ENCODE results near the gene FUT3.
"Not testable (repeated sequence)": the region's sequence is repeated elsewhere in the genome, so short reads cannot be mapped to it uniquely, and the experiment has no call there.

FUT3 gene

DNA sequence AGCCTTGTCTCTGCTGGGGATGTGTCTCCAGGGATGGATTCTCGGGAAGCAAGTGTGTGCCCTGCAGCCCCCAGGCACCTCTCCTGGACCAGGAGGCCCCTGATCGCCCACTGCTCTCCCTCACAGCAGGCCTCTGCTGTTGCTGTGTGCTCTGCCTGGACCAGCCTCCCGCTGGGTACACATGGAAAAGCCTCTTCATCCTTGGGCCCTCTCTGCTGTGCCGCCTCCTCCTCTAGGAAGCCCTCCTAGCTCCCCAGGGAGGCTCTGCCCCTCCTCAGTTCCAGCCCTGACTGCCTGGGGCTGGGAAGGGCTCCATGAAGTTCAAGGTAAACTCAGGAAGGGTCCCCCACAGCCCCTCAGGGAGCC lies 40.3 kb upstream of the FUT3 start:
- no peaks in the 10 kb centered on the region for H3K4me1 ChIP-seq (ENCODE audit: insufficient read depth, low read length, poor library complexity, severe bottlenecking)

DNA sequence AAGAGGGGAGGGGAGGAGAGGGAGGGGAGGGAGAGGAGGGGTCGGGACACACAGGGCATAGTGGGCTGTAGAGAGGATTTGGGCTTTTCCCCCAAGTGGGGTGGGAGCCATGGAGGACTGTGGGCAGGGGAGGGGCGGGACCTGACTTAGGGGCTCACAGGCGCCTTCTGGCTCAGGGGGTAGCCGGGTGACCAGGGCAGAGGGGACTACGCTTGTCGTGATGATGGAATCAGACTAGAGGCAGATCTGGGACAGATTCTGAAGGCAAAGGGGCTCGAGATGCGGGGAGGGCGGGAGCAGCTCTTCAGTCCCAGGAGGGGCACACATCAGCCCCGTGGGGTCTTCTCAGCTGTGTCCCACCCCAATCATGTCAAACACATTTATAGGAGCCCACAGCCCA lies 38.9 kb upstream of the FUT3 start:
- Histone ChIP-seq H3F3A (ENCODE audit: low read depth) (no peaks in the 10 kb centered on the region), H3K9me2 (replicated peaks; ENCODE audit: low read depth, low read length) (no peaks in the 10 kb centered on the region), H3K9ac (ENCODE audit: low read depth, low read length, poor library complexity, severe bottlenecking) (no peak overlapping the region), H3K27me3 (ENCODE audit: insufficient read depth, low read length, poor library complexity, severe bottlenecking) (no peaks in the 10 kb centered on the region), H3K36me3 (ENCODE audit: insufficient read depth, low read length) (peaks cover under 1% of the 10 kb centered on the region; the same call in 1 of the 2 replicates), H4K20me1 (ENCODE audit: insufficient read depth, low read length, poor library complexity, severe bottlenecking) (no peaks in the 10 kb centered on the region), H3K4me2 (ENCODE audit: low read depth, low read length, poor library complexity, severe bottlenecking) (no peak overlapping the region), H3K4me1 (ENCODE audit: insufficient read depth, low read length, poor library complexity, severe bottlenecking) (no peaks in the 10 kb centered on the region), H2AFZ (ENCODE audit: low read length) (no peak overlapping the region), H3K79me2 (ENCODE audit: insufficient read depth, low read length) (no peaks in the 10 kb centered on the region), H3K9me3 (ENCODE audit: insufficient read depth, low read depth, low read length) (no peaks in the 10 kb centered on the region), H3K4me3 (ENCODE audit: low read length, poor library complexity, severe bottlenecking) (no peak overlapping the region)
- no peak for TF ChIP-seq EZH2phosphoT487 (IDR thresholded peaks at IDR 0.05; ENCODE audit: borderline replicate concordance)
- TF ChIP-seq, protein P1, sequence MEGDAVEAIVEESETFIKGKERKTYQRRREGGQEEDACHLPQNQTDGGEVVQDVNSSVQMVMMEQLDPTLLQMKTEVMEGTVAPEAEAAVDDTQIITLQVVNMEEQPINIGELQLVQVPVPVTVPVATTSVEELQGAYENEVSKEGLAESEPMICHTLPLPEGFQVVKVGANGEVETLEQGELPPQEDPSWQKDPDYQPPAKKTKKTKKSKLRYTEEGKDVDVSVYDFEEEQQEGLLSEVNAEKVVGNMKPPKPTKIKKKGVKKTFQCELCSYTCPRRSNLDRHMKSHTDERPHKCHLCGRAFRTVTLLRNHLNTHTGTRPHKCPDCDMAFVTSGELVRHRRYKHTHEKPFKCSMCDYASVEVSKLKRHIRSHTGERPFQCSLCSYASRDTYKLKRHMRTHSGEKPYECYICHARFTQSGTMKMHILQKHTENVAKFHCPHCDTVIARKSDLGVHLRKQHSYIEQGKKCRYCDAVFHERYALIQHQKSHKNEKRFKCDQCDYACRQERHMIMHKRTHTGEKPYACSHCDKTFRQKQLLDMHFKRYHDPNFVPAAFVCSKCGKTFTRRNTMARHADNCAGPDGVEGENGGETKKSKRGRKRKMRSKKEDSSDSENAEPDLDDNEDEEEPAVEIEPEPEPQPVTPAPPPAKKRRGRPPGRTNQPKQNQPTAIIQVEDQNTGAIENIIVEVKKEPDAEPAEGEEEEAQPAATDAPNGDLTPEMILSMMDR (conservative IDR thresholded peaks at IDR 0.05; ENCODE audit: low read length), result no peak

More for the DNA sequence above, 40.3 kb upstream of the FUT3 start:
- Histone ChIP-seq H3F3A (ENCODE audit: low read depth) (no peaks in the 10 kb centered on the region), H3K4me2 (ENCODE audit: low read depth, low read length, poor library complexity, severe bottlenecking) (no peak overlapping the region), H3K4me3 (ENCODE audit: low read length, poor library complexity, severe bottlenecking) (no peak overlapping the region), H3K9me3 (ENCODE audit: insufficient read depth, low read depth, low read length) (no peaks in the 10 kb centered on the region), H3K36me3 (ENCODE audit: insufficient read depth, low read length) (peaks cover 13% of the 10 kb centered on the region; the same call in 1 of the 2 replicates), H3K9me2 (replicated peaks; ENCODE audit: low read depth, low read length) (no peaks in the 10 kb centered on the region), H3K79me2 (ENCODE audit: insufficient read depth, low read length) (no peaks in the 10 kb centered on the region), H2AFZ (ENCODE audit: low read length) (no peak overlapping the region), H3K27me3 (ENCODE audit: insufficient read depth, low read length, poor library complexity, severe bottlenecking) (no peaks in the 10 kb centered on the region), H3K9ac (ENCODE audit: low read depth, low read length, poor library complexity, severe bottlenecking) (no peak overlapping the region), H4K20me1 (ENCODE audit: insufficient read depth, low read length, poor library complexity, severe bottlenecking) (no peaks in the 10 kb centered on the region)
- no peak for TF ChIP-seq EZH2phosphoT487 (IDR thresholded peaks at IDR 0.05; ENCODE audit: borderline replicate concordance)
- TF ChIP-seq, protein P1 (conservative IDR thresholded peaks at IDR 0.05; ENCODE audit: low read length), result no peak

DNA sequence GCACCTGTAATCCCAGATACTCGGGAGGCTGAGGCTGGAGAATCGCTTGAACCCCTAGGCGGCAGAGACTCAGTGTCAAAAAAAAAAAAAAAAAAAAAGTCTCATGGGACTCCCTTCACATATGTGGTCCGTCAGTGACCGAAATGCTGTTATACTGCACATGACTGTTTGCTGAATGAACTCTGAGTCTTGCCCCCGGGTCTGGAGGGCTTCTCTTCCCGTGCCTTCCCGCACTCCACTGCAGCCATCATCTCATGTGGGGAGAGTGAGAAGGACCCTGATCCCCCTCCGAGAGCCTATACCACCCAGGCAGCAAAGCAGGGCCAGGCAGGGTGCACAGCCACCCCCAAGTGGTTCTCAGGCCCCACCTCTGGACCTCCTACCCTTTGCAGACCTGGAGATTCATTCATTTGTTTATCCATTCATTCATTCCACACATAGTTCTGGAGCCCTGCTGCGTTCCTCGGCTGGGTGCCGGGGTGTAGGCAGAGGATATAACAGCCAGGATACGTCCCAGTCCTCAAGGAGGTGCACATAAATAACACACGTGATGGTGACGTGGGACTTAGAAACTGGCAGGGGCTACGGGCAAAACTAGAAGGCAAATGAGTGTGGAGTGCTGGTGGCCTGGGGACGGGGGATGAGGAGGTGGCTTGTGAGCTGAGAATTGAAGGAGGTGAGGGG lies 38.2 kb upstream of the FUT3 start:
- H3K9ac ChIP-seq (ENCODE audit: low read depth, low read length, poor library complexity, severe bottlenecking), result no peak overlapping the region
- H3K9me2 ChIP-seq (replicated peaks; ENCODE audit: low read depth, low read length), result no peaks in the 10 kb centered on the region
- H2AFZ ChIP-seq (ENCODE audit: low read length), result no peak overlapping the region
- no peaks in the 10 kb centered on the region for H3K9me3 ChIP-seq (ENCODE audit: insufficient read depth, low read depth, low read length)
- no peak overlapping the region for H3K4me3 ChIP-seq (ENCODE audit: low read length, poor library complexity, severe bottlenecking)
- TF ChIP-seq, protein P1 (conservative IDR thresholded peaks at IDR 0.05; ENCODE audit: low read length), result no peak
- no peak for TF ChIP-seq EZH2phosphoT487 (IDR thresholded peaks at IDR 0.05; ENCODE audit: borderline replicate concordance)
- H3K4me1 ChIP-seq (ENCODE audit: insufficient read depth, low read length, poor library complexity, severe bottlenecking), result no peaks in the 10 kb centered on the region
- H3F3A ChIP-seq (ENCODE audit: low read depth), result no peaks in the 10 kb centered on the region
- no peaks in the 10 kb centered on the region for H3K79me2 ChIP-seq (ENCODE audit: insufficient read depth, low read length)
- H3K27me3 ChIP-seq (ENCODE audit: insufficient read depth, low read length, poor library complexity, severe bottlenecking), result no peaks in the 10 kb centered on the region
- H4K20me1 ChIP-seq (ENCODE audit: insufficient read depth, low read length, poor library complexity, severe bottlenecking), result no peaks in the 10 kb centered on the region
- no peak overlapping the region for H3K4me2 ChIP-seq (ENCODE audit: low read depth, low read length, poor library complexity, severe bottlenecking)
- H3K36me3 ChIP-seq (ENCODE audit: insufficient read depth, low read length), result no peaks in the 10 kb centered on the region

DNA sequence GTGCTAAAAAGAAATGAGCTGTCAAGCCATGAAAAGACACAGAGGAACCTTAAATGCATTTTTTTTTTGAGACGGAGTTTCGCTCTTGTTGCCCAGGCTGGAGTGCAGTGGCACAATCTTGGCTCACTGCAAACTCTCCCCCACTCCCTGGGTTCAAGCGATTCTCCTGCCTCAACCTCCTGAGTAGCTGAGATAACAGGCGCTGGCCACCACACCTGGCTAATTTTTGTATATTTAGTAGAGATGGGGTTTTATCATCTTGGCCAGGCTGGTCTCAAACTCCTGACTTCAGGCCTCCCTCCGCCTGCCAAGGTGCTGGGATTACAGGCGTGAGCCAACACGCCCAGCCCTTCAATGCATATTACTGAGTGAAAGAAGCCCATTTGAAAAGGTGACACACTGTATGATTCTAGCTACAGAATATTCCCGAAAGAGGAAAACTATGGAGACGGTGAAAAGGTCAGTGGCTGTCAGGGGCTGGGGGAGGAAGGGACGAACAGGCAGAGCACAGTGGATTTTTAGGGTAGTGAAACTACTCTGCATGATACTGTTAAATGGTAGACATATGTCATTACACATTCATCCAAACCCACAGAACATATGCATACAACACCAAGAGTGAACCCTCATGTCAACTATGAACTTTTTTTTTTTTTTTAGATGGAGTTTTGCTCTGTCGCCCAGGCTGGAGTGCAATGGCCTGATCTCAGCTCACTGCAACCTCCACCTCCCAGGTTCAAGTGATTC lies 33.0 kb upstream of the FUT3 start:
- not testable (repeated sequence) for H4K20me1 ChIP-seq (ENCODE audit: insufficient read depth, low read length, poor library complexity, severe bottlenecking); H3K27me3 ChIP-seq (ENCODE audit: insufficient read depth, low read length, poor library complexity, severe bottlenecking); H3K9me2 ChIP-seq (replicated peaks; ENCODE audit: low read depth, low read length); H2AFZ ChIP-seq (ENCODE audit: low read length); H3K36me3 ChIP-seq (ENCODE audit: insufficient read depth, low read length); H3K9ac ChIP-seq (ENCODE audit: low read depth, low read length, poor library complexity, severe bottlenecking); H3K9me3 ChIP-seq (ENCODE audit: insufficient read depth, low read depth, low read length); H3F3A ChIP-seq (ENCODE audit: low read depth); H3K4me2 ChIP-seq (ENCODE audit: low read depth, low read length, poor library complexity, severe bottlenecking); H3K4me1 ChIP-seq (ENCODE audit: insufficient read depth, low read length, poor library complexity, severe bottlenecking); H3K4me3 ChIP-seq (ENCODE audit: low read length, poor library complexity, severe bottlenecking); H3K79me2 ChIP-seq (ENCODE audit: insufficient read depth, low read length)

DNA sequence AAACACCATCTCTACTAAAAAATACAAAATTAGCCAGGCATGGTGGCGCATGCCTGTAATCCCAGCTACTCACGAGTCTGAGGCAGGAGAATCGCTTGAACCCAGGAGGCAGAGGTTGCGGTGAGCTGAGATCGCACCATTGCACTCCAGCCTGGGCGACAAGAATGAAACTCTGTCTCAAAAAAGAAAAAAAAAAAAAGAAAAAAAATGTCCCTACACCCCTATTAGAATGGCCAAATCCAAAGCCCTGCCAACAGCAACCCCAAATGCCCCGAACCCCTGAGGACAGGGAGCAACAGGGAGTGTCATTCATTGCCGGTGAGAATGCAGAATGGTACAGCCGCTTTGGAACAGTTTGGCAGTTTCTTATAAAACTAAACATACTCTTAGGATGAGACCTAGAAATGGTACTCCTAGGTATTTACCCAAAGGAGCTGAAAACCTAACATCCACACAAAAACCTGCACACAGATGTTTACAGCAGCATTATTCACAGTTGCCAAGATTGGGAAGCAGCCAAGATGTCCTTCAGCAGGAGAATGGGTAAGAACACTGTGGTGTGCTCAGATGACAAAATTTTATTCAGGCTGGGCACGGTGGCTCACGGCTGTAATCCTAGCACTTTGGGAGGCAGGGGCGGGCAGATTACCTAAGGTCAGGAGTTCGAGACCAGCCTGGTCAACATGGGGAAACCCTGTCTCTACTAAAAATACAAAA lies 32.1 kb upstream of the FUT3 start:
- H3K4me1 ChIP-seq (ENCODE audit: insufficient read depth, low read length, poor library complexity, severe bottlenecking); H3K4me3 ChIP-seq (ENCODE audit: low read length, poor library complexity, severe bottlenecking); H3K27me3 ChIP-seq (ENCODE audit: insufficient read depth, low read length, poor library complexity, severe bottlenecking); H3K79me2 ChIP-seq (ENCODE audit: insufficient read depth, low read length); H3K9me3 ChIP-seq (ENCODE audit: insufficient read depth, low read depth, low read length); H3K4me2 ChIP-seq (ENCODE audit: low read depth, low read length, poor library complexity, severe bottlenecking); H3K9me2 ChIP-seq (replicated peaks; ENCODE audit: low read depth, low read length); H3K9ac ChIP-seq (ENCODE audit: low read depth, low read length, poor library complexity, severe bottlenecking); H3K36me3 ChIP-seq (ENCODE audit: insufficient read depth, low read length); H2AFZ ChIP-seq (ENCODE audit: low read length); H4K20me1 ChIP-seq (ENCODE audit: insufficient read depth, low read length, poor library complexity, severe bottlenecking); H3F3A ChIP-seq (ENCODE audit: low read depth): not testable (repeated sequence)
